ENCODE results near the gene MRPL20.
A peak's percentile ranks its signal among the peaks of the same experiment; 100 is the strongest.

Gene MRPL20

GRCh38 chr1:1399872-1400575 is 7.1 kb downstream of the MRPL20 start:
- peaks cover 54% of the 10 kb centered on the region for H3K4me1 Mint-ChIP-seq
- H3K27me3 Mint-ChIP-seq: no peaks in the 10 kb centered on the region
- H3K4me3 Mint-ChIP-seq: peak overlapping the region; percentile 89
- peak; percentile 34 for DNase-seq
- H3K36me3 Mint-ChIP-seq: peaks cover 46% of the 10 kb centered on the region
- CTCF ChIA-PET: interaction anchor here (0.8 to 3.8 kb wide), 5 partner anchors 10 to 105 kb away, joined by 3 to 14 read pairs (median 3); partner anchors contain the start of gene ANKRD65
- peak overlapping the region; percentile 88 for H3K27ac Mint-ChIP-seq
- H3K9me3 Mint-ChIP-seq: no peaks in the 10 kb centered on the region

GRCh38 chr1:1399187-1399871 is 7.8 kb downstream of the MRPL20 start, which contains the start of gene CCNL2:
Gene CCNL2 (minus strand): TSS chr1:1399335. CDS start chr1:1399306, 29 bp downstream.
- Mint-ChIP-seq H3K4me3 (peak within 1 kb of the TSS; percentile 89), H3K36me3 (peaks cover 47% of the 10 kb centered on the region), H3K27me3 (no peaks in the 10 kb centered on the region), H3K27ac (peak within 1 kb of the TSS; percentile 88), H3K9me3 (no peaks in the 10 kb centered on the region), H3K4me1 (peaks cover 54% of the 10 kb centered on the region)
- peak; percentile 99 for DNase-seq
- CTCF ChIA-PET: interaction anchor here (1.0 to 3.8 kb wide), 4 partner anchors 9 to 105 kb away, joined by 3 to 14 read pairs (median 8); no protein-coding TSS in a partner anchor

GRCh38 chr1:1398677-1399186 is 8.4 kb downstream of the MRPL20 start:
- H3K27ac Mint-ChIP-seq: peak overlapping the region; percentile 87

GRCh38 chr1:1397839-1398523 is 9.1 kb downstream of the MRPL20 start:
- H3K4me1 Mint-ChIP-seq: peaks cover 49% of the 10 kb centered on the region
- peak overlapping the region; percentile 87 for H3K27ac Mint-ChIP-seq
- no peaks in the 10 kb centered on the region for H3K27me3 Mint-ChIP-seq
- peak overlapping the region; percentile 89 for H3K4me3 Mint-ChIP-seq
- H3K36me3 Mint-ChIP-seq: peaks cover 53% of the 10 kb centered on the region
- DNase-seq: no peak
- CTCF ChIA-PET: interaction anchor here (1.1 to 3.8 kb wide), 2 partner anchors 8 to 43 kb away, joined by 3 to 14 read pairs; no protein-coding TSS in a partner anchor
- no peaks in the 10 kb centered on the region for H3K9me3 Mint-ChIP-seq

More at GRCh38 chr1:1398677-1399186, 8.4 kb downstream of the MRPL20 start:
- DNase-seq: no peak
- CTCF ChIA-PET: interaction anchor here (1.0 to 3.8 kb wide), 5 partner anchors 9 to 106 kb away, joined by 3 to 14 read pairs (median 4); no protein-coding TSS in a partner anchor
- Mint-ChIP-seq H3K4me3 (peak overlapping the region; percentile 89), H3K36me3 (peaks cover 51% of the 10 kb centered on the region), H3K4me1 (peaks cover 53% of the 10 kb centered on the region), H3K9me3 (no peaks in the 10 kb centered on the region), H3K27me3 (no peaks in the 10 kb centered on the region)

GRCh38 chr1:1395166-1395565 is 11.9 kb downstream of the MRPL20 start:
- Mint-ChIP-seq H3K36me3 (peaks cover 62% of the 10 kb centered on the region), H3K4me3 (no peak overlapping the region), H3K4me1 (peaks cover 30% of the 10 kb centered on the region), H3K27ac (no peak overlapping the region), H3K9me3 (no peaks in the 10 kb centered on the region), H3K27me3 (no peaks in the 10 kb centered on the region)
- CTCF ChIA-PET: no interaction called here
- no peak for DNase-seq

GRCh38 chr1:1394116-1394515 is 13.0 kb downstream of the MRPL20 start:
- peaks cover 24% of the 10 kb centered on the region for H3K4me1 Mint-ChIP-seq
- DNase-seq: no peak
- H3K27ac Mint-ChIP-seq: no peak overlapping the region
- H3K27me3 Mint-ChIP-seq: no peaks in the 10 kb centered on the region
- H3K9me3 Mint-ChIP-seq: no peaks in the 10 kb centered on the region
- no peak overlapping the region for H3K4me3 Mint-ChIP-seq
- H3K36me3 Mint-ChIP-seq: peaks cover 68% of the 10 kb centered on the region
- CTCF ChIA-PET: no interaction called here

- Mint-ChIP-seq H3K4me1 (peaks cover 23% of the 10 kb centered on the region), H3K36me3 (peaks cover 73% of the 10 kb centered on the region), H3K27me3 (no peaks in the 10 kb centered on the region), H3K27ac (no peak overlapping the region), H3K4me3 (no peak overlapping the region), H3K9me3 (no peaks in the 10 kb centered on the region)
- CTCF ChIA-PET: no interaction called here
- no peak for DNase-seq
Measured at GRCh38 chr1:1393428-1393827, 13.7 kb downstream of the MRPL20 start.

- H3K9me3 Mint-ChIP-seq: no peaks in the 10 kb centered on the region
- peaks cover 73% of the 10 kb centered on the region for H3K36me3 Mint-ChIP-seq
- H3K27ac Mint-ChIP-seq: peak overlapping the region; percentile 55
- peaks cover 19% of the 10 kb centered on the region for H3K4me1 Mint-ChIP-seq
- H3K4me3 Mint-ChIP-seq: no peak overlapping the region
- CTCF ChIA-PET: no interaction called here
- DNase-seq: no peak
- no peaks in the 10 kb centered on the region for H3K27me3 Mint-ChIP-seq
Measured at GRCh38 chr1:1393014-1393413, 14.1 kb downstream of the MRPL20 start.

- peaks cover 10% of the 10 kb centered on the region for H3K4me1 Mint-ChIP-seq
- peaks cover 79% of the 10 kb centered on the region for H3K36me3 Mint-ChIP-seq
- no peak overlapping the region for H3K27ac Mint-ChIP-seq
- H3K27me3 Mint-ChIP-seq: no peaks in the 10 kb centered on the region
- H3K9me3 Mint-ChIP-seq: no peaks in the 10 kb centered on the region
- H3K4me3 Mint-ChIP-seq: no peak overlapping the region
- no peak for DNase-seq
- CTCF ChIA-PET: interaction anchor here (1.1 to 3.7 kb wide), 2 partner anchors 8 to 12 kb away, joined by 3 to 14 read pairs; partner anchors contain the start of gene CCNL2
Measured at GRCh38 chr1:1391225-1391624, 15.9 kb downstream of the MRPL20 start.

- Mint-ChIP-seq H3K27ac (no peak overlapping the region), H3K4me1 (peaks cover 9% of the 10 kb centered on the region), H3K27me3 (no peaks in the 10 kb centered on the region), H3K9me3 (no peaks in the 10 kb centered on the region), H3K36me3 (peaks cover 83% of the 10 kb centered on the region), H3K4me3 (no peak overlapping the region)
- DNase-seq: no peak
- CTCF ChIA-PET: interaction anchor here (3.7 kb wide), 1 partner anchor 9 kb away, joined by 14 read pairs; the partner anchor contains the start of gene CCNL2
Measured at GRCh38 chr1:1390675-1391074, 16.4 kb downstream of the MRPL20 start.

GRCh38 chr1:1388078-1388472 is 19.0 kb downstream of the MRPL20 start:
- CTCF ChIA-PET: interaction anchor here (0.7 to 3.7 kb wide), 3 partner anchors 11 to 14 kb away, joined by 4 to 14 read pairs (median 5); partner anchors contain the start of gene CCNL2
- peaks cover 61% of the 10 kb centered on the region for H3K36me3 Mint-ChIP-seq
- H3K4me3 Mint-ChIP-seq: no peak overlapping the region
- DNase-seq: no peak
- H3K27ac Mint-ChIP-seq: no peak overlapping the region
- H3K9me3 Mint-ChIP-seq: no peaks in the 10 kb centered on the region
- H3K27me3 Mint-ChIP-seq: no peaks in the 10 kb centered on the region
- H3K4me1 Mint-ChIP-seq: peaks cover 4% of the 10 kb centered on the region

- DNase-seq: no peak
- peaks cover 4% of the 10 kb centered on the region for H3K4me1 Mint-ChIP-seq
- H3K9me3 Mint-ChIP-seq: no peaks in the 10 kb centered on the region
- peaks cover 56% of the 10 kb centered on the region for H3K36me3 Mint-ChIP-seq
- no peak overlapping the region for H3K27ac Mint-ChIP-seq
- CTCF ChIA-PET: interaction anchor here (0.7 to 1.8 kb wide), 2 partner anchors 12 to 15 kb away, joined by 4 to 5 read pairs; no protein-coding TSS in a partner anchor
- H3K4me3 Mint-ChIP-seq: no peak overlapping the region
- H3K27me3 Mint-ChIP-seq: no peaks in the 10 kb centered on the region
Measured at GRCh38 chr1:1387098-1388077, 19.7 kb downstream of the MRPL20 start.

GRCh38 chr1:1385931-1386330 is 21.2 kb downstream of the MRPL20 start:
- H3K27me3 Mint-ChIP-seq: no peaks in the 10 kb centered on the region
- CTCF ChIA-PET: no interaction called here
- no peak overlapping the region for H3K4me3 Mint-ChIP-seq
- no peak overlapping the region for H3K27ac Mint-ChIP-seq
- H3K4me1 Mint-ChIP-seq: peaks cover under 1% of the 10 kb centered on the region
- DNase-seq: no peak
- H3K9me3 Mint-ChIP-seq: no peaks in the 10 kb centered on the region
- peaks cover 42% of the 10 kb centered on the region for H3K36me3 Mint-ChIP-seq

All from activated naive CD4-positive, alpha-beta T cell treated with anti-CD3 and anti-CD28 coated beads, Interleukin-2, amount 10 ng/mL, durations not matched to agents 7 days and 5 days (primary cell).